ENCODE data around the gene NSUN3. TPM values are rescaled to one million over a fixed set of nuclear protein-coding genes. Genes with fewer than 3 reads are reported as not detected.

The NSUN3 gene
- total and polyA plus RNA-seq, 4 donors, result 3.9 to 20.0 (median 13.9) TPM

- WGBS, 2 donors, result 87 to 92% methylated on average over 5 of the region's 5 CpGs
- intact Hi-C loops (cut with DNase I), result no loop called here
- ATAC-seq (ENCODE audit: low FRiP score), result no peak
Observed at GRCh38 chr3:94081884-94082283, 19.0 kb downstream of the NSUN3 start.

GRCh38 chr3:94082391-94082937 is 19.6 kb downstream of the NSUN3 start:
- H3K36me3 ChIP-seq (ENCODE audit: control insufficient read depth in 1 of 2, insufficient read depth in 2 of 2, low read length in 1 of 2), result peaks cover 0 to 2% of the 10 kb centered on the region in 2 donors
- H3K27me3 ChIP-seq (ENCODE audit: control insufficient read depth in 1 of 2, insufficient read depth in 2 of 2, low read length in 1 of 2), result no peaks in the 10 kb centered on the region
- peaks cover 0 to 2% of the 10 kb centered on the region in 2 donors for H3K4me1 ChIP-seq (ENCODE audit: control insufficient read depth in 1 of 2, insufficient read depth in 2 of 2, low read length in 2 of 2)
- H3K9me3 ChIP-seq (ENCODE audit: control insufficient read depth, low read length), result no peaks in the 10 kb centered on the region
- no peak for DNase-seq
- intact Hi-C loops (cut with DNase I), result no loop called here
- ATAC-seq (ENCODE audit: low FRiP score), result no peak
- H3K27ac ChIP-seq (ENCODE audit: low read depth in 1 of 2, low read length in 2 of 2), result no peak overlapping the region
- no peak overlapping the region for H3K4me3 ChIP-seq (ENCODE audit: low read length in 2 of 2)
- 92% methylated on average over 8 of the region's 8 CpGs for WGBS, 2 donors

More at GRCh38 chr3:94081884-94082283, 19.0 kb downstream of the NSUN3 start:
- DNase-seq, result no peak
- Histone ChIP-seq H3K27ac (ENCODE audit: low read depth in 1 of 2, low read length in 2 of 2) (no peak overlapping the region), H3K36me3 (ENCODE audit: control insufficient read depth in 1 of 2, insufficient read depth in 2 of 2, low read length in 1 of 2) (peaks cover 0 to 2% of the 10 kb centered on the region in 2 donors), H3K27me3 (ENCODE audit: control insufficient read depth in 1 of 2, insufficient read depth in 2 of 2, low read length in 1 of 2) (no peaks in the 10 kb centered on the region), H3K4me3 (ENCODE audit: low read length in 2 of 2) (no peak overlapping the region), H3K9me3 (ENCODE audit: control insufficient read depth, low read length) (no peaks in the 10 kb centered on the region), H3K4me1 (ENCODE audit: control insufficient read depth in 1 of 2, insufficient read depth in 2 of 2, low read length in 2 of 2) (peaks cover 0 to 2% of the 10 kb centered on the region in 2 donors)

GRCh38 chr3:94083261-94083660 is 20.4 kb downstream of the NSUN3 start:
- no peak for ATAC-seq (ENCODE audit: low FRiP score)
- H3K36me3 ChIP-seq (ENCODE audit: control insufficient read depth in 1 of 2, insufficient read depth in 2 of 2, low read length in 1 of 2), result peaks cover 0 to 2% of the 10 kb centered on the region in 2 donors
- peaks cover 0 to 2% of the 10 kb centered on the region in 2 donors for H3K4me1 ChIP-seq (ENCODE audit: control insufficient read depth in 1 of 2, insufficient read depth in 2 of 2, low read length in 2 of 2)
- 87 to 90% methylated on average over 4 of the region's 4 CpGs for WGBS, 2 donors
- no peaks in the 10 kb centered on the region for H3K9me3 ChIP-seq (ENCODE audit: control insufficient read depth, low read length)
- no peak overlapping the region for H3K27ac ChIP-seq (ENCODE audit: low read depth in 1 of 2, low read length in 2 of 2)
- H3K27me3 ChIP-seq (ENCODE audit: control insufficient read depth in 1 of 2, insufficient read depth in 2 of 2, low read length in 1 of 2), result no peaks in the 10 kb centered on the region
- no peak for DNase-seq
- intact Hi-C loops (cut with DNase I), result no loop called here
- H3K4me3 ChIP-seq (ENCODE audit: low read length in 2 of 2), result no peak overlapping the region

GRCh38 chr3:94089126-94089525 is 26.3 kb downstream of the NSUN3 start:
- WGBS, 2 donors, result 97 to 100% methylated on average over 1 of the region's 1 CpG
- intact Hi-C loops (cut with DNase I), result no loop called here
- Histone ChIP-seq H3K27me3 (ENCODE audit: control insufficient read depth in 1 of 2, insufficient read depth in 2 of 2, low read length in 1 of 2) (no peaks in the 10 kb centered on the region), H3K4me3 (ENCODE audit: low read length in 2 of 2) (no peak overlapping the region), H3K4me1 (ENCODE audit: control insufficient read depth in 1 of 2, insufficient read depth in 2 of 2, low read length in 2 of 2) (peaks cover 0 to 2% of the 10 kb centered on the region in 2 donors), H3K9me3 (ENCODE audit: control insufficient read depth, low read length) (no peaks in the 10 kb centered on the region), H3K36me3 (ENCODE audit: control insufficient read depth in 1 of 2, insufficient read depth in 2 of 2, low read length in 1 of 2) (peaks cover 0 to 1% of the 10 kb centered on the region in 2 donors), H3K27ac (ENCODE audit: low read depth in 1 of 2, low read length in 2 of 2) (no peak overlapping the region)
- DNase-seq (no peak), ATAC-seq (ENCODE audit: low FRiP score) (no peak)

- DNase-seq (no peak), ATAC-seq (ENCODE audit: low FRiP score) (no peak)
- Histone ChIP-seq H3K27ac (ENCODE audit: low read depth in 1 of 2, low read length in 2 of 2) (no peak overlapping the region), H3K27me3 (ENCODE audit: control insufficient read depth in 1 of 2, insufficient read depth in 2 of 2, low read length in 1 of 2) (no peaks in the 10 kb centered on the region), H3K36me3 (ENCODE audit: control insufficient read depth in 1 of 2, insufficient read depth in 2 of 2, low read length in 1 of 2) (peaks cover 0 to 4% of the 10 kb centered on the region in 2 donors), H3K4me1 (ENCODE audit: control insufficient read depth in 1 of 2, insufficient read depth in 2 of 2, low read length in 2 of 2) (no peaks in the 10 kb centered on the region), H3K4me3 (ENCODE audit: low read length in 2 of 2) (no peak overlapping the region), H3K9me3 (ENCODE audit: control insufficient read depth, low read length) (no peaks in the 10 kb centered on the region)
- WGBS, 2 donors, result 90 to 95% methylated on average over 1 of the region's 1 CpG
- intact Hi-C loops (cut with DNase I), result no loop called here
Observed at GRCh38 chr3:94092086-94092485, 29.2 kb downstream of the NSUN3 start.

GRCh38 chr3:94093151-94093550 is 30.3 kb downstream of the NSUN3 start:
- Histone ChIP-seq H3K4me1 (ENCODE audit: control insufficient read depth in 1 of 2, insufficient read depth in 2 of 2, low read length in 2 of 2) (no peaks in the 10 kb centered on the region), H3K27me3 (ENCODE audit: control insufficient read depth in 1 of 2, insufficient read depth in 2 of 2, low read length in 1 of 2) (no peaks in the 10 kb centered on the region), H3K36me3 (ENCODE audit: control insufficient read depth in 1 of 2, insufficient read depth in 2 of 2, low read length in 1 of 2) (peaks cover 0 to 6% of the 10 kb centered on the region in 2 donors), H3K4me3 (ENCODE audit: low read length in 2 of 2) (no peak overlapping the region), H3K9me3 (ENCODE audit: control insufficient read depth, low read length) (no peaks in the 10 kb centered on the region), H3K27ac (ENCODE audit: low read depth in 1 of 2, low read length in 2 of 2) (no peak overlapping the region)
- WGBS, 2 donors, result 73 to 92% methylated on average over 1 of the region's 1 CpG
- intact Hi-C loops (cut with DNase I), result no loop called here
- DNase-seq (no peak), ATAC-seq (ENCODE audit: low FRiP score) (no peak)

- intact Hi-C loops (cut with DNase I), result no loop called here
- Histone ChIP-seq H3K27ac (ENCODE audit: low read depth in 1 of 2, low read length in 2 of 2) (no peak overlapping the region), H3K9me3 (ENCODE audit: control insufficient read depth, low read length) (no peaks in the 10 kb centered on the region), H3K36me3 (ENCODE audit: control insufficient read depth in 1 of 2, insufficient read depth in 2 of 2, low read length in 1 of 2) (peaks cover 0 to 12% of the 10 kb centered on the region in 2 donors), H3K4me1 (ENCODE audit: control insufficient read depth in 1 of 2, insufficient read depth in 2 of 2, low read length in 2 of 2) (no peaks in the 10 kb centered on the region), H3K27me3 (ENCODE audit: control insufficient read depth in 1 of 2, insufficient read depth in 2 of 2, low read length in 1 of 2) (no peaks in the 10 kb centered on the region), H3K4me3 (ENCODE audit: low read length in 2 of 2) (no peak overlapping the region)
- ATAC-seq (ENCODE audit: low FRiP score) (no peak), DNase-seq (no peak)
- WGBS, 2 donors, result 98 to 100% methylated on average over 2 of the region's 2 CpGs
Observed at GRCh38 chr3:94095111-94095510, 32.2 kb downstream of the NSUN3 start.

GRCh38 chr3:94098452-94098851 is 35.6 kb downstream of the NSUN3 start:
- H3K9me3 ChIP-seq (ENCODE audit: control insufficient read depth, low read length), result no peaks in the 10 kb centered on the region
- no peaks in the 10 kb centered on the region for H3K4me1 ChIP-seq (ENCODE audit: control insufficient read depth in 1 of 2, insufficient read depth in 2 of 2, low read length in 2 of 2)
- peaks cover 0 to 12% of the 10 kb centered on the region in 2 donors for H3K36me3 ChIP-seq (ENCODE audit: control insufficient read depth in 1 of 2, insufficient read depth in 2 of 2, low read length in 1 of 2)
- DNase-seq (no peak), ATAC-seq (ENCODE audit: low FRiP score) (no peak)
- no peak overlapping the region for H3K27ac ChIP-seq (ENCODE audit: low read depth in 1 of 2, low read length in 2 of 2)
- intact Hi-C loops (cut with DNase I), result no loop called here
- no peaks in the 10 kb centered on the region for H3K27me3 ChIP-seq (ENCODE audit: control insufficient read depth in 1 of 2, insufficient read depth in 2 of 2, low read length in 1 of 2)
- 76 to 80% methylated on average over 3 of the region's 3 CpGs for WGBS, 2 donors
- H3K4me3 ChIP-seq (ENCODE audit: low read length in 2 of 2), result no peak overlapping the region

GRCh38 chr3:94099311-94099710 is 36.5 kb downstream of the NSUN3 start:
- Histone ChIP-seq H3K4me1 (ENCODE audit: control insufficient read depth in 1 of 2, insufficient read depth in 2 of 2, low read length in 2 of 2) (no peaks in the 10 kb centered on the region), H3K27me3 (ENCODE audit: control insufficient read depth in 1 of 2, insufficient read depth in 2 of 2, low read length in 1 of 2) (no peaks in the 10 kb centered on the region), H3K4me3 (ENCODE audit: low read length in 2 of 2) (no peak overlapping the region), H3K9me3 (ENCODE audit: control insufficient read depth, low read length) (no peaks in the 10 kb centered on the region), H3K27ac (ENCODE audit: low read depth in 1 of 2, low read length in 2 of 2) (no peak overlapping the region), H3K36me3 (ENCODE audit: control insufficient read depth in 1 of 2, insufficient read depth in 2 of 2, low read length in 1 of 2) (peaks cover 0 to 12% of the 10 kb centered on the region in 2 donors)
- ATAC-seq (ENCODE audit: low FRiP score), result no peak
- WGBS, 2 donors, result 89 to 97% methylated on average over 1 of the region's 1 CpG
- DNase-seq, result no peak
- intact Hi-C loops (cut with DNase I), result no loop called here
